OCI-M2 (cell line): ENCODE results near the gene SEMA3E.
"Not testable (repeated sequence)": the region's sequence is repeated elsewhere in the genome, so short reads cannot be mapped to it uniquely, and the experiment has no call there.

Experiments
- DNase-seq: peaks from one replicate; lab custom pipeline; 2025; ENCODE audit not compliant: unreplicated experiment; lab: John Stamatoyannopoulos, UW

SEMA3E gene

GRCh38 chr7:83562960-83563359 lies 86.0 kb downstream of the SEMA3E start:
- no peak for DNase-seq

- DNase-seq: no peak
Measured at GRCh38 chr7:83562289-83562688, 86.7 kb downstream of the SEMA3E start.

- DNase-seq: no peak
Measured at GRCh38 chr7:83559887-83560286, 89.1 kb downstream of the SEMA3E start.

GRCh38 chr7:83552556-83552955 lies 96.4 kb downstream of the SEMA3E start:
- DNase-seq: not testable (repeated sequence)

GRCh38 chr7:83550100-83550499 lies 98.8 kb downstream of the SEMA3E start:
- no peak for DNase-seq

GRCh38 chr7:83548250-83548649 lies 100.7 kb downstream of the SEMA3E start:
- DNase-seq: no peak

- no peak for DNase-seq
Measured at GRCh38 chr7:83547526-83547925, 101.4 kb downstream of the SEMA3E start.

GRCh38 chr7:83546586-83546985 lies 102.4 kb downstream of the SEMA3E start:
- DNase-seq: no peak

- no peak for DNase-seq
Measured at GRCh38 chr7:83541187-83541960, 107.6 kb downstream of the SEMA3E start.

- DNase-seq: no peak
Measured at GRCh38 chr7:83534488-83534887, 114.5 kb downstream of the SEMA3E start.

- DNase-seq: no peak
Measured at GRCh38 chr7:83532219-83532618, 116.7 kb downstream of the SEMA3E start.

- DNase-seq: no peak
Measured at GRCh38 chr7:83531766-83532165, 117.2 kb downstream of the SEMA3E start.

GRCh38 chr7:83528925-83529423 lies 120.0 kb downstream of the SEMA3E start:
- DNase-seq: no peak

GRCh38 chr7:83524277-83525075 lies 124.5 kb downstream of the SEMA3E start:
- DNase-seq: no peak

- no peak for DNase-seq
Measured at GRCh38 chr7:83520726-83521125, 128.2 kb downstream of the SEMA3E start.

- no peak for DNase-seq
Measured at GRCh38 chr7:83519240-83519639, 129.7 kb downstream of the SEMA3E start.

GRCh38 chr7:83517035-83517700 lies 131.8 kb downstream of the SEMA3E start:
- DNase-seq: no peak

GRCh38 chr7:83514977-83515376 lies 134.0 kb downstream of the SEMA3E start:
- no peak for DNase-seq

GRCh38 chr7:83509255-83510021 lies 139.5 kb downstream of the SEMA3E start:
- DNase-seq: no peak

- DNase-seq: no peak
Measured at GRCh38 chr7:83504330-83504729, 144.6 kb downstream of the SEMA3E start.

- no peak for DNase-seq
Measured at GRCh38 chr7:83502636-83503035, 146.3 kb downstream of the SEMA3E start.
